Heart left ventricle (tissue), 13 donors: ENCODE measurements around the gene PFKP.

Experiments used
- POLR2A ChIP-seq, 2 donors: fragments of 450-650 bp; IDR thresholded peaks; one replicate each; pipeline ENCODE4 v1.6.1; 2017; ENCODE audit warnings: antibody characterized with exemption in 2 of 2, mild to moderate bottlenecking in 2 of 2, moderate library complexity in 2 of 2
- TF ChIP-seq, protein P1 (sequence below), 12 donors: fragments of 200-600 bp; sonication (generic) in 4 of 12; IDR thresholded peaks; one replicate each; pipeline versions ENCODE4 v1.5.0 to v1.8.0; 2018 to 2022; ENCODE audit warnings: antibody characterized with exemption in 12 of 12, mild to moderate bottlenecking in 5 of 12
- donor health status: ischemic (EF 13 %, LVEDD 7.1; RV severe dilation, severe dysfunction).
- donor health status: DM: no; HTN: yes; CAD: no.
- donor health status: DM: no; HTN: no; CAD: no.
- donor health status: ischemic (EF 25% LVEDD 6.9; RV normal size, moderate dysfunction).
- donor health status: ischemic (EF 25% LVEDD 5.7; RV mildly dilated, moderate dysfunction).
- donor health status: ischemic (EF 35%, LVEDD 5.7; RV mildly dilated, moderate dysfunction).
- donor health status: nonischemic (EF 11% LVEDD 7.7; RV severe dilation, severe dysfunction).
- donor health status: DM: yes; HTN: yes; CAD: no.
- donor health status: PGD.
- donor health status: ischemic (EF 29% LVEDD 5.4; RV normal size, mild dysfunction).
- donor health status: nonischemic (EF 23%, LVEDD 6.1; RV moderate dilation, normal function).

DNA sequence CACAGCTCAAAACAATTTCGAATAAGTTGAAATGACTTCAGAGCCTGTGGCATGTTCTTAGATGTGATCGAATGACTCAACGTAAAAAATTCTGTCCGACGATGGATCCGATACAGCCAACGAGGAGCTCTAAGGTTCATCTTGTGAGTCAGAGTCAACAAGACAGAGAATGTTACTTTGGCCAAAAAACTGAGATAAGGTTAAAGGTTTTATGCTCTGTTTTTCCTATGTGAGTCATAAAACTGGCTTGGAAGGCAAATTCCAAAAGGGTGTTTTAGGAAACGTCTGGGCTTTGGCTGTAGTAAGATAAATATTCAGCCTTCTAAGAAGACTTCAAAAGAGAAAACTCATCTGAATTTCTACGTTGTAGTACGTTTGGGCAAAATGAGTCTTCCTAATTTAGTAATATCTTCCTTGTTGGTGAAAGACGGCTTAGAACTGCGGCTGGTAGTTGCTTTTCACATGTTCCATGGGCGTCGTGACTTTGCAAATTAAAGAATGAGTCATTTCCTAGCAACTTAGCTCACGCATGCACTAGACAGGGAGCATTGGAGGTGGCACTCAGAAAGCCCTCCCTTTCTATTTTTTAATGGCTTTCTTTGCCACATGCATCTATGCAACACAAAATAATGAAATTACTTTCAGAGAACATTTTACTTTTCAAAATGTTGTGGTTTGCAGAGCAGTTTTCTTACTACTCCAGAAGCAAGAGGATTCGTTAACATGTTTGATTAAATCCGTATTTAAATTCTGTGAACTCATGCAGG is 28.2 kb downstream of the PFKP start:
- TF ChIP-seq, protein P1, sequence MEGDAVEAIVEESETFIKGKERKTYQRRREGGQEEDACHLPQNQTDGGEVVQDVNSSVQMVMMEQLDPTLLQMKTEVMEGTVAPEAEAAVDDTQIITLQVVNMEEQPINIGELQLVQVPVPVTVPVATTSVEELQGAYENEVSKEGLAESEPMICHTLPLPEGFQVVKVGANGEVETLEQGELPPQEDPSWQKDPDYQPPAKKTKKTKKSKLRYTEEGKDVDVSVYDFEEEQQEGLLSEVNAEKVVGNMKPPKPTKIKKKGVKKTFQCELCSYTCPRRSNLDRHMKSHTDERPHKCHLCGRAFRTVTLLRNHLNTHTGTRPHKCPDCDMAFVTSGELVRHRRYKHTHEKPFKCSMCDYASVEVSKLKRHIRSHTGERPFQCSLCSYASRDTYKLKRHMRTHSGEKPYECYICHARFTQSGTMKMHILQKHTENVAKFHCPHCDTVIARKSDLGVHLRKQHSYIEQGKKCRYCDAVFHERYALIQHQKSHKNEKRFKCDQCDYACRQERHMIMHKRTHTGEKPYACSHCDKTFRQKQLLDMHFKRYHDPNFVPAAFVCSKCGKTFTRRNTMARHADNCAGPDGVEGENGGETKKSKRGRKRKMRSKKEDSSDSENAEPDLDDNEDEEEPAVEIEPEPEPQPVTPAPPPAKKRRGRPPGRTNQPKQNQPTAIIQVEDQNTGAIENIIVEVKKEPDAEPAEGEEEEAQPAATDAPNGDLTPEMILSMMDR (IDR thresholded peaks at IDR 0.05): no peak
- TF ChIP-seq POLR2A (IDR thresholded peaks at IDR 0.05): no peak
